K562 (cell line): Measurements from ENCODE around the gene PRKCE. TPM values are rescaled to one million over a fixed set of nuclear protein-coding genes. Genes with fewer than 3 reads are reported as not detected.

Source experiments
- ATAC-seq: fragments of 200-7000 bp; cut with Tn5 transposase; 3 replicates; pipeline ENCODE4 v1.9.1; 2020; ENCODE audit warnings: moderate library complexity
- BruUV-seq: library from RNA; stranded (reverse); fragments of 400-500 nt; replicated peaks from 2 replicates; lab custom pipeline; 2021; lab: Mats Ljungman, UMichigan
- CTCF ChIA-PET: fragments of 300-600 bp; formaldehyde crosslinking; extraction: SDS; loops from one replicate; lab custom pipeline; 2021; ENCODE audit warnings: low intra/inter-chr PET ratio; lab: Yijun Ruan, JAX
- POLR2A ChIA-PET: fragments of 300-600, 350-650 bp; sonication (Branson Sonifier 250); formaldehyde crosslinking; extraction: SDS; loops from one replicate; lab custom pipeline; 2021; ENCODE audit warnings: antibody characterized with exemption, inconsistent platforms; lab: Yijun Ruan, JAX
- DNase-seq, 4 experiments: peaks; one replicate each; pipeline versions ENCODE4 v3.0.0 to v3.0.0-alpha.2; 2011 to 2018; ENCODE audit warnings: low spot score in 3 of 4, mixed read lengths in 3 of 4; ENCODE audit errors: extremely low read depth in 1 of 4
- FAIRE-seq: peaks from 2 replicates; lab custom pipeline; 2011; peaks lifted over from hg19 to GRCh38; lab: Jason Lieb, UNC
- H2AFZ ChIP-seq: 2 replicates; pipeline ENCODE4 v1.6.0; 2011; ENCODE audit warnings: low read depth, low read length, control low read depth, inconsistent platforms
- H3K27ac ChIP-seq: fragments of 200-600 bp; 3 replicates; pipeline ENCODE4 v1.8.0; 2011; ENCODE audit warnings: low read depth, mild to moderate bottlenecking, control low read depth, inconsistent platforms, low read length, moderate library complexity, mixed read lengths; ENCODE audit errors: extremely low read depth
- H3K27me3 ChIP-seq, 2 experiments: fragments of 300-600 bp in 1 of 2; 2 replicates in 1 of 2; 3 replicates in 1 of 2; pipeline versions ENCODE4 v1.6.0 to v1.8.0; 2011; ENCODE audit warnings: inconsistent platforms in 2 of 2, low read length in 2 of 2, mild to moderate bottlenecking in 1 of 2, mixed read lengths in 1 of 2, moderate library complexity in 1 of 2; ENCODE audit not compliant: control insufficient read depth in 2 of 2, insufficient read depth in 2 of 2
- H3K36me3 ChIP-seq: fragments of 300-600 bp; 3 replicates; pipeline ENCODE4 v1.8.0; 2011; ENCODE audit warnings: mild to moderate bottlenecking, low read length, inconsistent platforms; ENCODE audit not compliant: control insufficient read depth, insufficient read depth
- H3K4me1 ChIP-seq, 2 experiments: fragments of 200-600 bp in 1 of 2; replicated peaks in 1 of 2; 2 replicates in 1 of 2; 3 replicates in 1 of 2; pipeline versions ENCODE4 v1.5.1 to v1.8.0; 2011; ENCODE audit warnings: inconsistent platforms in 2 of 2, low read length in 2 of 2, mild to moderate bottlenecking in 1 of 2, mixed read lengths in 1 of 2, moderate library complexity in 1 of 2; ENCODE audit not compliant: control insufficient read depth in 2 of 2, insufficient read depth in 2 of 2
- H3K4me2 ChIP-seq: 2 replicates; pipeline ENCODE4 v1.6.1; 2011; ENCODE audit warnings: low read length, control low read depth, inconsistent platforms, mixed read lengths; ENCODE audit not compliant: insufficient read depth
- H3K4me3 ChIP-seq: fragments of 200-600 bp; sonication (generic), shearing (Covaris generic); 2 replicates; pipeline ENCODE4 v1.5.1; 2016; ENCODE audit warnings: control low read depth, inconsistent platforms
- H3K79me2 ChIP-seq: fragments of 200-600 bp; 3 replicates; pipeline ENCODE4 v1.8.0; 2011; ENCODE audit warnings: low read length, inconsistent platforms; ENCODE audit not compliant: control insufficient read depth, insufficient read depth
- H3K9ac ChIP-seq, 2 experiments: 2 replicates each; pipeline versions ENCODE4 v1.6.0 to v1.6.1; 2011; ENCODE audit warnings: low read depth in 2 of 2, low read length in 2 of 2, control low read depth in 1 of 2, inconsistent platforms in 1 of 2, mild to moderate bottlenecking in 1 of 2, mixed read lengths in 1 of 2; ENCODE audit not compliant: insufficient read depth in 1 of 2
- H3K9me1 ChIP-seq: one replicate; pipeline ENCODE4 v1.6.0; 2011; ENCODE audit warnings: inconsistent platforms, mild to moderate bottlenecking, low read length, moderate library complexity; ENCODE audit not compliant: control insufficient read depth, insufficient read depth
- H3K9me3 ChIP-seq: replicated peaks from 2 replicates; pipeline ENCODE4 v1.5.1; 2011; ENCODE audit warnings: low read depth, low read length, inconsistent platforms; ENCODE audit not compliant: control insufficient read depth, insufficient read depth
- H4K20me1 ChIP-seq: replicated peaks from 2 replicates; pipeline ENCODE4 v1.6.1; 2011; ENCODE audit warnings: low read length, inconsistent platforms, mixed read lengths; ENCODE audit not compliant: control insufficient read depth, insufficient read depth
- DIDO1 ChIP-seq: fragments of 450-650 bp; IDR thresholded peaks from 2 replicates; pipeline ENCODE4 v1.6.1; 2016; ENCODE audit warnings: low read depth, missing biosample characterization, missing genetic modification characterization
- TAF7 ChIP-seq: fragments of 450-650 bp; IDR thresholded peaks from 2 replicates; pipeline ENCODE4 v1.6.1; 2016; ENCODE audit warnings: missing genetic modification characterization, missing compliant biosample characterization
- TEAD2 ChIP-seq: fragments of 450-650 bp; IDR thresholded peaks from 2 replicates; pipeline ENCODE4 v1.6.1; 2016; ENCODE audit warnings: missing genetic modification characterization, control low read depth, missing compliant biosample characterization
- WGBS: fragments of 100-300 bp; shearing (Covaris generic); methylation state at CpG from one replicate; pipeline ENCODE4 v1.1.6; 2016; ENCODE audit warnings: low coverage, mixed read lengths; ENCODE audit not compliant: insufficient coverage; ENCODE audit errors: missing lambda C conversion rate; 5-methylcytosine and 5-hydroxymethylcytosine counted together
- in situ Hi-C: fragments of 300-500 bp; cut with MboI; formaldehyde crosslinking; loops from 4 replicates; pipeline ENCODE4 v1.15.0; 2018; ENCODE audit warnings: inconsistent platforms, mixed read lengths
- intact Hi-C: fragments of 100-400 bp; cut with micrococcal nuclease; formaldehyde crosslinking; loops from 2 replicates; pipeline ENCODE4 v1.14.2; 2022
- polyA plus RNA-seq, 8 experiments: library from polyadenylated mRNA; depleted of rRNA in 4 of 8; stranded (reverse) in 5 of 8; unstranded in 3 of 8; fragments of >200 nt; fragmentation: Nextera tagmentation in 2 of 8; fragmentation: Illumina TruSeq in 1 of 8; extraction: Ambion mirVana in 2 of 8; extraction: Trizol in 1 of 8; gene quantifications; 2 replicates each; pipeline versions ENCODE4 v1.2.1 to v1.2.3, GENCODE V29; 2011 to 2014; ENCODE audit warnings: inconsistent platforms in 1 of 8, missing spikeins in 1 of 8
- total RNA-seq, 7 experiments: library from RNA; depleted of rRNA in 6 of 7; stranded (reverse); fragments of >200 nt in 6 of 7; fragmentation: Illumina TruSeq in 2 of 7; extraction: Trizol in 2 of 7; gene quantifications; 2 replicates each; pipeline versions ENCODE4 v1.2.1 to v1.2.3, GENCODE V29; 2011 to 2021; ENCODE audit warnings: low replicate concordance in 1 of 7
- TF ChIP-seq, protein P1 (sequence below): sonication (generic); formaldehyde crosslinking; IDR thresholded peaks from 2 replicates; pipeline ENCODE4 v1.9.0; 2022; ENCODE audit warnings: mild to moderate bottlenecking, missing genetic modification reagents
- TF ChIP-seq, protein P2 (sequence below): sonication (generic); formaldehyde crosslinking; IDR thresholded peaks from 2 replicates; pipeline ENCODE4 v1.4.0; 2020; ENCODE audit warnings: mild to moderate bottlenecking, missing genetic modification reagents
- TF ChIP-seq, protein P3 (sequence below): sonication (generic); formaldehyde crosslinking; IDR thresholded peaks from 2 replicates; pipeline ENCODE4 v1.8.0; 2022; ENCODE audit warnings: mild to moderate bottlenecking, missing genetic modification reagents, borderline replicate concordance

PRKCE gene
- total and polyA plus RNA-seq, 9 of the 15 experiments (the other 6 are each of a cell fraction or from before 2014, with no cell fraction given): 0.06 to 1.0 (median 0.22) TPM; not detected in 1

DNA sequence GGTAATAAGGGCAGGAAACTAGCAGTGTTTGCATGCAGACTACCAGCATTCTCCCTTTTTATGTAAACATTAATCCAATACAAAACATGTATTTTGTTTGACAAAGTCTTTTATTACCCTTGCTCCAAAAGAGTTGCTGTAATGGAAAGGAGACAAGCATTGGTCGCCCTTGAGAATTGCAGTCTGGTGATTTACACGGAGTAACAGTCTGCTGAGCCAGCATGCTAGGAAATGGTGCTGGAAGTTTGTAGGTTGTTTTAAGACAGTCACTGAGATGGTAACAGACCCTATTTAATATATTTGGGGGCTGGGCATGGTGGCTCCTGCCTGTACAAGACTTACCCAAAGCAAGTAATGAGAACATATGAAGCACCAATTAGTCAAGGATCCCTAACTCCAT lies 2.8 kb upstream of the PRKCE start:
- DNase-seq: no peak
- ATAC-seq: no peak
- no peak overlapping the region for H2AFZ ChIP-seq
- CTCF ChIA-PET: no interaction called here
- intact Hi-C loops: loop anchor here (10.0 kb wide), 1 partner anchor 186 kb away; no protein-coding TSS in a partner anchor
- no peaks in the 10 kb centered on the region for H3K9me3 ChIP-seq
- no peaks in the 10 kb centered on the region for H3K79me2 ChIP-seq
- H3K36me3 ChIP-seq: no peaks in the 10 kb centered on the region
- in situ Hi-C loops: loop anchor here (5.0 kb wide), 2 partner anchors 129 to 289 kb away; no protein-coding TSS in a partner anchor
- 17% methylated on average over 2 of the region's 2 CpGs for WGBS
- H3K27me3 ChIP-seq: peaks cover 26 to 40% of the 10 kb centered on the region in 2 experiments
- H3K9ac ChIP-seq: no peak overlapping the region
- no TSS peak for BruUV-seq
- no peak for FAIRE-seq
- H3K4me2 ChIP-seq: no peak overlapping the region
- H3K27ac ChIP-seq: no peak overlapping the region
- no peaks in the 10 kb centered on the region for H3K9me1 ChIP-seq
- H3K4me3 ChIP-seq: no peak overlapping the region
- POLR2A ChIA-PET: interaction anchor here (1.7 kb wide), 1 partner anchor 11 kb away, joined by 4 read pairs; no protein-coding TSS in a partner anchor
- peaks cover 0 to 31% of the 10 kb centered on the region in 2 experiments; a peak in 4 of 5 replicates for H3K4me1 ChIP-seq
- TF ChIP-seq, protein P1, sequence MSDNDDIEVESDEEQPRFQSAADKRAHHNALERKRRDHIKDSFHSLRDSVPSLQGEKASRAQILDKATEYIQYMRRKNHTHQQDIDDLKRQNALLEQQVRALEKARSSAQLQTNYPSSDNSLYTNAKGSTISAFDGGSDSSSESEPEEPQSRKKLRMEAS (CRISPR knock-in tag): no peak
- TF ChIP-seq, protein P2, sequence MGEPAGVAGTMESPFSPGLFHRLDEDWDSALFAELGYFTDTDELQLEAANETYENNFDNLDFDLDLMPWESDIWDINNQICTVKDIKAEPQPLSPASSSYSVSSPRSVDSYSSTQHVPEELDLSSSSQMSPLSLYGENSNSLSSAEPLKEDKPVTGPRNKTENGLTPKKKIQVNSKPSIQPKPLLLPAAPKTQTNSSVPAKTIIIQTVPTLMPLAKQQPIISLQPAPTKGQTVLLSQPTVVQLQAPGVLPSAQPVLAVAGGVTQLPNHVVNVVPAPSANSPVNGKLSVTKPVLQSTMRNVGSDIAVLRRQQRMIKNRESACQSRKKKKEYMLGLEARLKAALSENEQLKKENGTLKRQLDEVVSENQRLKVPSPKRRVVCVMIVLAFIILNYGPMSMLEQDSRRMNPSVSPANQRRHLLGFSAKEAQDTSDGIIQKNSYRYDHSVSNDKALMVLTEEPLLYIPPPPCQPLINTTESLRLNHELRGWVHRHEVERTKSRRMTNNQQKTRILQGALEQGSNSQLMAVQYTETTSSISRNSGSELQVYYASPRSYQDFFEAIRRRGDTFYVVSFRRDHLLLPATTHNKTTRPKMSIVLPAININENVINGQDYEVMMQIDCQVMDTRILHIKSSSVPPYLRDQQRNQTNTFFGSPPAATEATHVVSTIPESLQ (CRISPR knock-in tag): no peak
- TF ChIP-seq, protein P3, sequence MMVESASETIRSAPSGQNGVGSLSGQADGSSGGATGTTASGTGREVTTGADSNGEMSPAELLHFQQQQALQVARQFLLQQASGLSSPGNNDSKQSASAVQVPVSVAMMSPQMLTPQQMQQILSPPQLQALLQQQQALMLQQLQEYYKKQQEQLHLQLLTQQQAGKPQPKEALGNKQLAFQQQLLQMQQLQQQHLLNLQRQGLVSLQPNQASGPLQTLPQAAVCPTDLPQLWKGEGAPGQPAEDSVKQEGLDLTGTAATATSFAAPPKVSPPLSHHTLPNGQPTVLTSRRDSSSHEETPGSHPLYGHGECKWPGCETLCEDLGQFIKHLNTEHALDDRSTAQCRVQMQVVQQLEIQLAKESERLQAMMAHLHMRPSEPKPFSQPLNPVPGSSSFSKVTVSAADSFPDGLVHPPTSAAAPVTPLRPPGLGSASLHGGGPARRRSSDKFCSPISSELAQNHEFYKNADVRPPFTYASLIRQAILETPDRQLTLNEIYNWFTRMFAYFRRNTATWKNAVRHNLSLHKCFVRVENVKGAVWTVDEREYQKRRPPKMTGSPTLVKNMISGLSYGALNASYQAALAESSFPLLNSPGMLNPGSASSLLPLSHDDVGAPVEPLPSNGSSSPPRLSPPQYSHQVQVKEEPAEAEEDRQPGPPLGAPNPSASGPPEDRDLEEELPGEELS (CRISPR knock-in tag): no peak
- TF ChIP-seq TAF7 (tag) (no peak), TEAD2 (tag) (no peak), DIDO1 (no peak)
- no peaks in the 10 kb centered on the region for H4K20me1 ChIP-seq
